Measurements from ENCODE around the gene MAPK10.

Gene MAPK10

DNA sequence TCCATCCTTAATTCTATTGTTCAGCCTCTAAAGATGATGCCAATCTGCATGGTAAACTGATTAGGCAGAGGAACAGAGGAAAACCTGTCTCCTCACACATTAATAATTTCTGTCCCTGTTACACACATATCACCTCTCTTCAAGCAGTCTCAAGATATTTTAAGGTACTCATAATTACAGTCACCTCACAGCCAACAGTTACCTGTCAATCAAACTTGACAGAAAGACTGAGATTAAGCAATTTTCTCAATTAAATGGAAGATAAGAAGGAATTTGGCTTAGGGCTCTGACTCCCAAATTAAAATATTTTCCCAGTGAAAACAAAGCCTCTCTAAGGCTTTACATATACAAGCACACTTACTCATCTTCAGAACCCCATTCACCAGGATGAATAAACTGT, 85.2 kb downstream of the MAPK10 start:
- no peak overlapping the region for H3K27ac Mint-ChIP-seq
- H3K27me3 Mint-ChIP-seq, result peaks cover 6% of the 10 kb centered on the region
- ATAC-seq (no peak), DNase-seq (no peak)
- no peaks in the 10 kb centered on the region for H3K9me3 Mint-ChIP-seq
- no peak overlapping the region for H3K4me3 Mint-ChIP-seq
- no peaks in the 10 kb centered on the region for H3K4me1 Mint-ChIP-seq
- H3K36me3 Mint-ChIP-seq (ENCODE audit: low read depth), result no peaks in the 10 kb centered on the region

DNA sequence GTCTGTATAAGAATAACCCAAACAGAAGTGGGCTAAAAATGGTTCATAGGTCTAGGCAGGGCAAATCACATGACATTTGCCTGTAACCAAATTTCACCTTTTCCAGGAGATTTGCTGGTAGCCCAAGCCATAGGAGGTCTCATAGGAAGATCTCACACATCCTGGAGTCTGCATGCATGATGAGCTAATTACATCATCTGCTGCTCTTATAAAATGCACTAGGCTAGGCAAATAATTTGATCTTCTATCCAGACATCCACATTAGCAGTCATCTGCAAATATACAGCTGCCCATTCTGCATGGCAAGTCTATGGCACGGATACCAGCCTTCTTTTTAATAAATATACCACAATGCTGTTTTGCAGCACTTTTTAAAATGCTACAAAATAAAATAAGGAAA, 87.2 kb downstream of the MAPK10 start:
- Mint-ChIP-seq H3K27me3 (peaks cover 6% of the 10 kb centered on the region), H3K4me1 (no peaks in the 10 kb centered on the region), H3K9me3 (no peaks in the 10 kb centered on the region), H3K27ac (no peak overlapping the region), H3K36me3 (ENCODE audit: low read depth) (no peaks in the 10 kb centered on the region), H3K4me3 (no peak overlapping the region)
- DNase-seq (no peak), ATAC-seq (no peak)

- peaks cover 3% of the 10 kb centered on the region for H3K27me3 Mint-ChIP-seq
These were observed 88.8 kb downstream of the MAPK10 start for GRCh38 chr4:86271057-86271456.

GRCh38 chr4:86269354-86269753, 90.5 kb downstream of the MAPK10 start:
- no peak for ATAC-seq
- Mint-ChIP-seq H3K9me3 (no peaks in the 10 kb centered on the region), H3K36me3 (ENCODE audit: low read depth) (no peaks in the 10 kb centered on the region), H3K4me1 (no peaks in the 10 kb centered on the region), H3K4me3 (no peak overlapping the region), H3K27me3 (peaks cover under 1% of the 10 kb centered on the region), H3K27ac (no peak overlapping the region)
- no peak for DNase-seq

More at GRCh38 chr4:86271057-86271456, 88.8 kb downstream of the MAPK10 start:
- no peaks in the 10 kb centered on the region for H3K36me3 Mint-ChIP-seq (ENCODE audit: low read depth)
- no peak overlapping the region for H3K4me3 Mint-ChIP-seq
- ATAC-seq, result no peak
- no peak for DNase-seq
- no peaks in the 10 kb centered on the region for H3K9me3 Mint-ChIP-seq
- H3K4me1 Mint-ChIP-seq, result no peaks in the 10 kb centered on the region
- H3K27ac Mint-ChIP-seq, result no peak overlapping the region

GRCh38 chr4:86264241-86264640, 95.6 kb downstream of the MAPK10 start:
- no peaks in the 10 kb centered on the region for H3K4me1 Mint-ChIP-seq
- ATAC-seq (no peak), DNase-seq (no peak)
- H3K27ac Mint-ChIP-seq, result no peak overlapping the region
- no peaks in the 10 kb centered on the region for H3K36me3 Mint-ChIP-seq (ENCODE audit: low read depth)
- no peaks in the 10 kb centered on the region for H3K9me3 Mint-ChIP-seq
- no peak overlapping the region for H3K4me3 Mint-ChIP-seq
- H3K27me3 Mint-ChIP-seq, result no peaks in the 10 kb centered on the region

DNA sequence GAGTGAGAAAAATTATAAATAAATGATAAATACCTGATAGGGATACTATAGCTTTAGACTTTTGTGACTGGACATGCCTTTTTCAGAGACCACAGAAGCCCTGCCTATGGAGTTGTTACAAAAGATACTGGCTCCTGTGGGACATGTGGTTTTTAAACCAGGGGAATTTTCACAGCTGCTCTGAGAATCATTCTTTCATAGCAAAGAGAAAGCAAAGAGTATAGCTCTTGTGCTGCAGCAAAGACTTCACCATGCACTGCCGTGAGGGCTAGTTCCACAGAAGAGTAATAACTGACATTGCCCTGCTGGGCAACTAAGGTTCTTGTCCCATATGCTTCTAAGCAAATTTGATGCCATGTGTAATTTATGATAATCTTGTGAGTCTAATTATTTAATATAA, 98.2 kb downstream of the MAPK10 start:
- no peak for ATAC-seq
- no peaks in the 10 kb centered on the region for H3K27me3 Mint-ChIP-seq
- H3K36me3 Mint-ChIP-seq (ENCODE audit: low read depth), result no peaks in the 10 kb centered on the region
- H3K27ac Mint-ChIP-seq, result no peak overlapping the region
- no peaks in the 10 kb centered on the region for H3K4me1 Mint-ChIP-seq
- DNase-seq, result no peak
- no peak overlapping the region for H3K4me3 Mint-ChIP-seq
- no peaks in the 10 kb centered on the region for H3K9me3 Mint-ChIP-seq

- no peak for DNase-seq
These were observed 103.8 kb downstream of the MAPK10 start for GRCh38 chr4:86256086-86256485.

DNA sequence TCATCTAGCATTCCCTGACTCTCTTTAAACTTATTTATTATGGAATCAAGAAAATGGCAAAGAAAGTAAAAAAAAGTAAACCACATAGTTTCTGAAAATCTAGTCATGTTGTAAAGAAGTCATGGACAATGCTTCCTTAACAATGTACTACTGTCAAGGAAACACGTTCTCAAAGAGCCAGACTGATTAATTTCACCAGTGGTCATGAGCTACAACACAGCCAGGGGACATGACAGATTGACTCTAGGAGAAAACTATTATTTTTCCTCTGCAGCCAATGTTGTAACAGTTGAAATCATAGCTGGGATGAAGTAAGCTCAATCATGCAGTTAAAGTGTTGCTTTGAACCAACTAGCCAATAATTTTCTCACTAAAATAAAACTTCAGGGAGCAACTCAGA, 109.2 kb downstream of the MAPK10 start:
- no peaks in the 10 kb centered on the region for H3K27me3 Mint-ChIP-seq
- H3K4me3 Mint-ChIP-seq, result no peak overlapping the region
- no peaks in the 10 kb centered on the region for H3K4me1 Mint-ChIP-seq
- no peaks in the 10 kb centered on the region for H3K9me3 Mint-ChIP-seq
- DNase-seq (no peak), ATAC-seq (no peak)
- H3K36me3 Mint-ChIP-seq (ENCODE audit: low read depth), result no peaks in the 10 kb centered on the region
- H3K27ac Mint-ChIP-seq, result no peak overlapping the region

More at GRCh38 chr4:86256086-86256485, 103.8 kb downstream of the MAPK10 start:
- H3K4me1 Mint-ChIP-seq, result no peaks in the 10 kb centered on the region
- H3K9me3 Mint-ChIP-seq, result no peaks in the 10 kb centered on the region
- ATAC-seq, result no peak
- no peaks in the 10 kb centered on the region for H3K27me3 Mint-ChIP-seq
- no peak overlapping the region for H3K27ac Mint-ChIP-seq
- no peak overlapping the region for H3K4me3 Mint-ChIP-seq
- H3K36me3 Mint-ChIP-seq (ENCODE audit: low read depth), result no peaks in the 10 kb centered on the region

DNA sequence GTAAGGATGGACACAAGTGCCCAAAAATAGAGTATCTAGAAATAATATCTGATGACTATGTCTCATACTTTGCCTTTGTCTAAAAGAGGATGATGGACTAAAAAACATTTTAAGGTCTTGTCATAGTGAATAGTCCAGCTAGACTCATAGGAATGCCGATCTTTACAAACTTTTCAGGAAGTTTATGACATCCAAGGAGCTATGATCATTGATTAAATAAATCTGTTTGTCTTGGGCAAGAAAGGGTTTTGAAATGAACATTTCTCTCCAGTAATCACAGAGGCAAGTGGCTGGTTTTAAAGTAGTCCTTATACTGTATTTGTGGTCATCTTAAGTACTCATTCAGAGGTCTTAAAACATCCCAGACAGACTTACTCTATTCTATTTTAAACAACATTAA, 109.8 kb downstream of the MAPK10 start:
- Mint-ChIP-seq H3K27me3 (no peaks in the 10 kb centered on the region), H3K4me1 (no peaks in the 10 kb centered on the region), H3K36me3 (ENCODE audit: low read depth) (no peaks in the 10 kb centered on the region), H3K27ac (no peak overlapping the region), H3K9me3 (no peaks in the 10 kb centered on the region), H3K4me3 (no peak overlapping the region)
- DNase-seq (no peak), ATAC-seq (no peak)

DNA sequence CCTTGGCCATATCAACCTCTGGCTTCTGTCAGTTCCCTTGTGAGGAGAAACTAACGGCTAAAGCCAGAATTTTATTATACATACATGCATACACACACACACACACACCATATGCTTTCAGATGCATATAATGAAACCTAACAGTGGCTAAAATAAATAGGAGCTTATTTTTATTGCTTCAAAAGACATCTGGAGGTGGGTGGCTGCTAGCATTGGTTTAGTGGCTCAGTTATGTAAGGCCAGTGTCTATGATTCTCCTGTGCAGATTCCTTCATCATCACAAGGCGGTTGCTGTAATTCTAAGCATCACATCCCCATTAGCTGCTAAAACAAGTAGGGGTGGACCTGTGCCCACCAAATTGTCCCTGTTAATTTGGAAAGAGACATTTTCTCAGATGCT, 110.8 kb downstream of the MAPK10 start:
- H3K4me3 Mint-ChIP-seq, result no peak overlapping the region
- H3K9me3 Mint-ChIP-seq, result no peaks in the 10 kb centered on the region
- no peaks in the 10 kb centered on the region for H3K36me3 Mint-ChIP-seq (ENCODE audit: low read depth)
- no peaks in the 10 kb centered on the region for H3K4me1 Mint-ChIP-seq
- DNase-seq (no peak), ATAC-seq (no peak)
- H3K27ac Mint-ChIP-seq, result no peak overlapping the region
- H3K27me3 Mint-ChIP-seq, result no peaks in the 10 kb centered on the region

DNA sequence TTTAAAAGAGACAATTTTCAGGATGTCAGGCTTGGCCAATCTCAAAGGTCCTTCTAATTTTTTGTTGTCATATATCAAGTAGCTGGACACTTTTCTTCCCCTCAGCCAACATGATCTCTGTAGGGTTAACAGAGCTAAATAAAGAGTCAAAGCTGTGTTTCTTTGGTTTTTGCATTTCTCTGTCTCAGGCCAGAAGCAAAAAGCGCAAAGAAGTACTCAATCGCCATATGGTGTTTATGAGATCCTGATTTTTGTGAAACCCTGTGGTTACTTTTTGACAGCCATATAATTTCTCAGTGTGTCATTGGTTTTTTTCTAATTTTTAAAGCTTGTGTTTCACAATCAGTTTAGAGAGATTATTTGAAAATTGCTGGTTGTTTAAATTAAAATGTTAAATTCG, 111.9 kb downstream of the MAPK10 start:
- DNase-seq (no peak), ATAC-seq (no peak)
- Mint-ChIP-seq H3K36me3 (ENCODE audit: low read depth) (no peaks in the 10 kb centered on the region), H3K9me3 (no peaks in the 10 kb centered on the region), H3K27me3 (no peaks in the 10 kb centered on the region), H3K4me3 (no peak overlapping the region), H3K4me1 (no peaks in the 10 kb centered on the region), H3K27ac (no peak overlapping the region)

GRCh38 chr4:86247320-86247719, 112.5 kb downstream of the MAPK10 start:
- H3K4me1 Mint-ChIP-seq, result no peaks in the 10 kb centered on the region
- no peak for ATAC-seq
- no peak overlapping the region for H3K4me3 Mint-ChIP-seq
- no peak for DNase-seq
- no peaks in the 10 kb centered on the region for H3K36me3 Mint-ChIP-seq (ENCODE audit: low read depth)
- H3K27me3 Mint-ChIP-seq, result no peaks in the 10 kb centered on the region
- H3K9me3 Mint-ChIP-seq, result no peaks in the 10 kb centered on the region
- H3K27ac Mint-ChIP-seq, result no peak overlapping the region

DNA sequence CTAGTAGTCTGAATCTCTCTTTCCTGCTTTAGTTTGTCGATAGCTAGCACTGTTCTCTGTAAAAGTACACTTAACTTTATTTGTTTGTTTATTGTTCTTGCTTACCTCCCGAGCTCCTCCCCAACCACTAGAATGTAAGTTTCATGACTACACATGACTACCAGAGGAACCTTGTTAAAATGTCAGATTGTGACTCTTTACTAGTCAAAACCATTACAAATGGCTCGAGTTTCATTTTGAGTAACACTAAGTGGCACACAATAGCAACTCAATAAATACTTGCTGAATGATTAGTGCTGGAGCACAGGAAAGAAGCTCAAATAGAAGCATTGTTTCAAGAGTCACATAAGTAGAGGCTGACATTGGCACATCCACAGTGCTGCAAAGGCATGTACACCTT, 116.1 kb downstream of the MAPK10 start:
- no peak for ATAC-seq
- no peak for DNase-seq
- Mint-ChIP-seq H3K36me3 (ENCODE audit: low read depth) (no peaks in the 10 kb centered on the region), H3K4me3 (no peak overlapping the region), H3K4me1 (no peaks in the 10 kb centered on the region), H3K9me3 (peaks cover 7% of the 10 kb centered on the region), H3K27ac (no peak overlapping the region), H3K27me3 (no peaks in the 10 kb centered on the region)

GRCh38 chr4:86242677-86243076, 117.2 kb downstream of the MAPK10 start:
- H3K36me3 Mint-ChIP-seq (ENCODE audit: low read depth), result no peaks in the 10 kb centered on the region
- no peak for DNase-seq
- no peak for ATAC-seq
- H3K9me3 Mint-ChIP-seq, result peaks cover 15% of the 10 kb centered on the region
- no peaks in the 10 kb centered on the region for H3K4me1 Mint-ChIP-seq
- no peak overlapping the region for H3K4me3 Mint-ChIP-seq
- H3K27me3 Mint-ChIP-seq, result no peaks in the 10 kb centered on the region
- no peak overlapping the region for H3K27ac Mint-ChIP-seq

DNA sequence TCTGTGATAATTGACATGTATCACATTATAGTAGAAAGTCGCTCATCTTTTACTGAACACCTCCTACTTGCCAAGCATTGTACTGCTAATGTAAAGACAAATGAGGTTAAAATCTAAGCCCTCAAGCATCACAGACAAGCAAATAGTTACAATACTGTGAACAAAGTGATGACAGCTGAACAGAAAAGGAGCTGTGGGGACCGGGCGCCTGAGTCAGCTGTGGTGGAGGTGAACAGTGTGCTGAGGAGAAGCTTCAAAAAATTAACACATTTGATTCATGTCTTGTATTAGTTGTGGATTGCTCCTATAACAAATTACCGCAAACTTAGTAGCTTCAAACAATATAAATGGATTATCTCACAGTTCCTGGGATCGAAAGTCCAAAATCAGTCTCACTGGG, 124.3 kb downstream of the MAPK10 start:
- Mint-ChIP-seq H3K9me3 (peaks cover 27% of the 10 kb centered on the region), H3K36me3 (ENCODE audit: low read depth) (no peaks in the 10 kb centered on the region), H3K27me3 (no peaks in the 10 kb centered on the region), H3K4me1 (no peaks in the 10 kb centered on the region), H3K4me3 (no peak overlapping the region), H3K27ac (no peak overlapping the region)
- DNase-seq, result no peak
- ATAC-seq, result no peak

- Mint-ChIP-seq H3K27me3 (no peaks in the 10 kb centered on the region), H3K4me1 (no peaks in the 10 kb centered on the region)
These were observed 126.2 kb downstream of the MAPK10 start for GRCh38 chr4:86233681-86234080.

More at GRCh38 chr4:86233681-86234080, 126.2 kb downstream of the MAPK10 start:
- ATAC-seq (no peak), DNase-seq (no peak)
- Mint-ChIP-seq H3K9me3 (peaks cover 21% of the 10 kb centered on the region), H3K36me3 (ENCODE audit: low read depth) (no peaks in the 10 kb centered on the region), H3K27ac (no peak overlapping the region), H3K4me3 (no peak overlapping the region)
